ENCODE measurements around the gene PRKAA2.

DNA sequence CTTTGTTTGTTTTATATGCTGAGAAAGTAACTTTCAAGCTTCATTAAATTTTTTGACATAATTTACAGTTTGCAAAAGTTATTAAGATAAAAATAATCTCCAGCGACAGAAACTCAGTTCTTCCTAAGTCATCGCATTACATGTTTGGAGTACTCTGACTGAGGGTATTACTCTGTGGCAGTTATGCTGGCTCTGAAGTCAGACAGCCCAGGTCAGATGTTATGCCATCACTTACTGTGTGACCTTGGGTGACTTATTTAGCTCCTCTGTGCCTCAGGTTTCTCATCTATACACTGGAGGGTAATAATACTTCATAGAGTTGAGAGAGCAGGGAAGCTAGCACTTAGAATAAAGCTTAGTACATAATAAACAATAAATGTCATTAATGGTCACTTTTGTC is 26.4 kb downstream of the PRKAA2 start:
- TF ChIP-seq, protein P1, sequence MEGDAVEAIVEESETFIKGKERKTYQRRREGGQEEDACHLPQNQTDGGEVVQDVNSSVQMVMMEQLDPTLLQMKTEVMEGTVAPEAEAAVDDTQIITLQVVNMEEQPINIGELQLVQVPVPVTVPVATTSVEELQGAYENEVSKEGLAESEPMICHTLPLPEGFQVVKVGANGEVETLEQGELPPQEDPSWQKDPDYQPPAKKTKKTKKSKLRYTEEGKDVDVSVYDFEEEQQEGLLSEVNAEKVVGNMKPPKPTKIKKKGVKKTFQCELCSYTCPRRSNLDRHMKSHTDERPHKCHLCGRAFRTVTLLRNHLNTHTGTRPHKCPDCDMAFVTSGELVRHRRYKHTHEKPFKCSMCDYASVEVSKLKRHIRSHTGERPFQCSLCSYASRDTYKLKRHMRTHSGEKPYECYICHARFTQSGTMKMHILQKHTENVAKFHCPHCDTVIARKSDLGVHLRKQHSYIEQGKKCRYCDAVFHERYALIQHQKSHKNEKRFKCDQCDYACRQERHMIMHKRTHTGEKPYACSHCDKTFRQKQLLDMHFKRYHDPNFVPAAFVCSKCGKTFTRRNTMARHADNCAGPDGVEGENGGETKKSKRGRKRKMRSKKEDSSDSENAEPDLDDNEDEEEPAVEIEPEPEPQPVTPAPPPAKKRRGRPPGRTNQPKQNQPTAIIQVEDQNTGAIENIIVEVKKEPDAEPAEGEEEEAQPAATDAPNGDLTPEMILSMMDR (IDR thresholded peaks at IDR 0.05), result no peak
- no peak for TF ChIP-seq POLR2AphosphoS5 (IDR thresholded peaks at IDR 0.05; ENCODE audit: low read depth, low read length)
- TF ChIP-seq, protein P2, sequence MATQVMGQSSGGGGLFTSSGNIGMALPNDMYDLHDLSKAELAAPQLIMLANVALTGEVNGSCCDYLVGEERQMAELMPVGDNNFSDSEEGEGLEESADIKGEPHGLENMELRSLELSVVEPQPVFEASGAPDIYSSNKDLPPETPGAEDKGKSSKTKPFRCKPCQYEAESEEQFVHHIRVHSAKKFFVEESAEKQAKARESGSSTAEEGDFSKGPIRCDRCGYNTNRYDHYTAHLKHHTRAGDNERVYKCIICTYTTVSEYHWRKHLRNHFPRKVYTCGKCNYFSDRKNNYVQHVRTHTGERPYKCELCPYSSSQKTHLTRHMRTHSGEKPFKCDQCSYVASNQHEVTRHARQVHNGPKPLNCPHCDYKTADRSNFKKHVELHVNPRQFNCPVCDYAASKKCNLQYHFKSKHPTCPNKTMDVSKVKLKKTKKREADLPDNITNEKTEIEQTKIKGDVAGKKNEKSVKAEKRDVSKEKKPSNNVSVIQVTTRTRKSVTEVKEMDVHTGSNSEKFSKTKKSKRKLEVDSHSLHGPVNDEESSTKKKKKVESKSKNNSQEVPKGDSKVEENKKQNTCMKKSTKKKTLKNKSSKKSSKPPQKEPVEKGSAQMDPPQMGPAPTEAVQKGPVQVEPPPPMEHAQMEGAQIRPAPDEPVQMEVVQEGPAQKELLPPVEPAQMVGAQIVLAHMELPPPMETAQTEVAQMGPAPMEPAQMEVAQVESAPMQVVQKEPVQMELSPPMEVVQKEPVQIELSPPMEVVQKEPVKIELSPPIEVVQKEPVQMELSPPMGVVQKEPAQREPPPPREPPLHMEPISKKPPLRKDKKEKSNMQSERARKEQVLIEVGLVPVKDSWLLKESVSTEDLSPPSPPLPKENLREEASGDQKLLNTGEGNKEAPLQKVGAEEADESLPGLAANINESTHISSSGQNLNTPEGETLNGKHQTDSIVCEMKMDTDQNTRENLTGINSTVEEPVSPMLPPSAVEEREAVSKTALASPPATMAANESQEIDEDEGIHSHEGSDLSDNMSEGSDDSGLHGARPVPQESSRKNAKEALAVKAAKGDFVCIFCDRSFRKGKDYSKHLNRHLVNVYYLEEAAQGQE (IDR thresholded peaks at IDR 0.05; ENCODE audit: insufficient read depth in 1 of 2, low read depth in 2 of 2, low read length in 1 of 2), result no peak
- TF ChIP-seq TCF7L2 (IDR thresholded peaks at IDR 0.05; ENCODE audit: low read depth, low read length), result no peak
- no peak for TF ChIP-seq SIN3A (IDR thresholded peaks at IDR 0.05; ENCODE audit: borderline replicate concordance, insufficient read depth, low read depth, low read length)

All from Panc1 (cell line).